H9 (cell line): ENCODE data around the gene KLK10. TPM values are rescaled to one million over a fixed set of nuclear protein-coding genes. Genes with fewer than 3 reads are reported as not detected.

Source experiments
- DNase-seq: peaks from one replicate; pipeline ENCODE4 v3.0.0-alpha.2; 2017
- H2AFZ ChIP-seq: one replicate; pipeline ENCODE4 v1.6.1; 2013; ENCODE audit warnings: mild to moderate bottlenecking, low read length, control low read depth, moderate library complexity
- H2AK5ac ChIP-seq: 2 replicates; pipeline ENCODE4 v1.6.1; 2013; ENCODE audit warnings: low read length, control low read depth, mixed read lengths; ENCODE audit not compliant: insufficient read length
- H2BK120ac ChIP-seq: one replicate; pipeline ENCODE4 v1.6.1; 2013; ENCODE audit warnings: low read depth, mild to moderate bottlenecking, low read length, control low read depth, inconsistent platforms; ENCODE audit not compliant: poor library complexity, severe bottlenecking
- H2BK12ac ChIP-seq: 2 replicates; pipeline ENCODE4 v1.6.1; 2013; ENCODE audit warnings: low read length, control low read depth, mixed read lengths, low read depth; ENCODE audit not compliant: insufficient read length
- H2BK15ac ChIP-seq: 2 replicates; pipeline ENCODE4 v1.6.1; 2013; ENCODE audit warnings: low read depth, low read length, control low read depth
- H2BK20ac ChIP-seq: one replicate; pipeline ENCODE4 v1.6.1; 2013; ENCODE audit warnings: low read depth, mild to moderate bottlenecking, low read length, control low read depth, inconsistent platforms; ENCODE audit not compliant: poor library complexity, severe bottlenecking
- H2BK5ac ChIP-seq: 2 replicates; pipeline ENCODE4 v1.6.1; 2013; ENCODE audit warnings: low read length, control low read depth, mixed read lengths; ENCODE audit not compliant: insufficient read length
- H3K14ac ChIP-seq: 2 replicates; pipeline ENCODE4 v1.6.1; 2013; ENCODE audit warnings: low read length, control low read depth; ENCODE audit not compliant: insufficient read depth
- H3K18ac ChIP-seq: 2 replicates; pipeline ENCODE4 v1.6.1; 2013; ENCODE audit warnings: low read depth, mild to moderate bottlenecking, mixed read lengths, low read length, control low read depth; ENCODE audit not compliant: insufficient read length
- H3K23ac ChIP-seq: 2 replicates; pipeline ENCODE4 v1.6.1; 2013; ENCODE audit warnings: low read length, control low read depth, mixed read lengths, low read depth; ENCODE audit not compliant: insufficient read length
- H3K23me2 ChIP-seq: 2 replicates; pipeline ENCODE4 v1.6.1; 2013; ENCODE audit warnings: low read depth, mild to moderate bottlenecking, mixed read lengths, low read length, control low read depth; ENCODE audit not compliant: insufficient read length, poor library complexity, severe bottlenecking
- H3K27ac ChIP-seq: 2 replicates; pipeline ENCODE4 v1.5.1; 2013; ENCODE audit warnings: low read length, control low read depth, mixed read lengths, low read depth; ENCODE audit not compliant: insufficient read length
- H3K27me3 ChIP-seq: 2 replicates; pipeline ENCODE4 v1.6.1; 2013; ENCODE audit warnings: low read length, control low read depth, inconsistent platforms; ENCODE audit not compliant: insufficient read depth
- H3K4ac ChIP-seq: 2 replicates; pipeline ENCODE4 v1.6.1; 2013; ENCODE audit warnings: low read depth, mild to moderate bottlenecking, control low read depth, inconsistent platforms, low read length, moderate library complexity
- H3K4me1 ChIP-seq: 2 replicates; pipeline ENCODE4 v1.6.1; 2013; ENCODE audit warnings: low read length, control low read depth, inconsistent platforms; ENCODE audit not compliant: insufficient read depth
- H3K4me2 ChIP-seq: 2 replicates; pipeline ENCODE4 v1.6.1; 2013; ENCODE audit warnings: low read length, control low read depth, mixed read lengths; ENCODE audit not compliant: insufficient read length, insufficient read depth
- H3K56ac ChIP-seq: 2 replicates; pipeline ENCODE4 v1.6.1; 2013; ENCODE audit warnings: low read depth, mild to moderate bottlenecking, mixed read lengths, low read length, control low read depth; ENCODE audit not compliant: insufficient read length
- H3K79me1 ChIP-seq: 2 replicates; pipeline ENCODE4 v1.6.1; 2013; ENCODE audit warnings: low read depth, mild to moderate bottlenecking, moderate library complexity, low read length, control low read depth, inconsistent platforms; ENCODE audit not compliant: insufficient read depth, poor library complexity, severe bottlenecking
- H3K79me2 ChIP-seq: 2 replicates; pipeline ENCODE4 v1.6.1; 2013; ENCODE audit warnings: low read length, control low read depth, inconsistent platforms; ENCODE audit not compliant: insufficient read depth
- H3K9ac ChIP-seq: 2 replicates; pipeline ENCODE4 v1.6.1; 2013; ENCODE audit warnings: low read length, control low read depth, mixed read lengths; ENCODE audit not compliant: insufficient read length; ENCODE audit errors: extremely low read depth
- H3K9me3 ChIP-seq: one replicate; pipeline ENCODE4 v1.6.1; 2013; ENCODE audit warnings: low read depth, low read length, inconsistent platforms; ENCODE audit not compliant: control insufficient read depth
- H3T11ph ChIP-seq: one replicate; pipeline ENCODE4 v1.6.1; 2013; ENCODE audit warnings: mild to moderate bottlenecking, low read length, control low read depth, inconsistent platforms
- H4K20me1 ChIP-seq: one replicate; pipeline ENCODE4 v1.6.1; 2013; ENCODE audit not compliant: control insufficient read depth, insufficient read length, insufficient read depth
- H4K5ac ChIP-seq: 2 replicates; pipeline ENCODE4 v1.6.1; 2013; ENCODE audit warnings: low read depth, mild to moderate bottlenecking, mixed read lengths, low read length, control low read depth; ENCODE audit not compliant: insufficient read length
- H4K8ac ChIP-seq: replicated peaks from 2 replicates; pipeline ENCODE4 v1.6.1; 2013; ENCODE audit warnings: low read length, control low read depth, mixed read lengths, low read depth; ENCODE audit not compliant: insufficient read length
- H4K91ac ChIP-seq: 2 replicates; pipeline ENCODE4 v1.6.1; 2013; ENCODE audit warnings: low read depth, mild to moderate bottlenecking, moderate library complexity, mixed read lengths, low read length, control low read depth; ENCODE audit not compliant: insufficient read length
- H3K27ac Mint-ChIP-seq, 3 experiments: 2 replicates in 2 of 3; 3 replicates in 1 of 3; pipeline ENCODE4 v1.8.0; 2020 to 2021; ENCODE audit warnings: mixed read lengths in 3 of 3, mild to moderate bottlenecking in 1 of 3, moderate library complexity in 1 of 3
- H3K27me3 Mint-ChIP-seq: 2 replicates; pipeline ENCODE4 v1.8.0; 2021; ENCODE audit warnings: low read depth, mild to moderate bottlenecking, moderate library complexity, mixed read lengths
- H3K36me3 Mint-ChIP-seq, 3 experiments: 2 replicates in 2 of 3; 3 replicates in 1 of 3; pipeline ENCODE4 v1.8.0; 2020 to 2021; ENCODE audit warnings: low read depth in 3 of 3, mixed read lengths in 3 of 3; ENCODE audit not compliant: insufficient read depth in 1 of 3
- H3K4me1 Mint-ChIP-seq, 2 experiments: 2 replicates each; pipeline ENCODE4 v1.8.0; 2020; ENCODE audit warnings: mixed read lengths in 2 of 2
- H3K4me3 Mint-ChIP-seq, 2 experiments: 2 replicates in 1 of 2; 3 replicates in 1 of 2; pipeline ENCODE4 v1.8.0; 2020 to 2021; ENCODE audit warnings: mild to moderate bottlenecking in 2 of 2, mixed read lengths in 2 of 2, moderate library complexity in 1 of 2
- H3K9me3 Mint-ChIP-seq, 2 experiments: 2 replicates in 1 of 2; 3 replicates in 1 of 2; pipeline ENCODE4 v1.8.0; 2020; ENCODE audit warnings: mild to moderate bottlenecking in 2 of 2, mixed read lengths in 2 of 2, moderate library complexity in 1 of 2
- CTCF ChIP-seq: fragments of 200-600 bp; sonication (generic); conservative IDR thresholded peaks from 3 replicates; pipeline ENCODE4 v1.8.0; 2021; ENCODE audit warnings: antibody characterized with exemption, mild to moderate bottlenecking
- WGBS: extraction: QIAGEN DNeasy Blood & Tissue Kit; methylation state at CpG from one replicate; pipeline ENCODE4 v1.1.7; 2013; ENCODE audit warnings: missing lambda C conversion rate, low lambda C conversion rate, mixed read lengths; ENCODE audit not compliant: insufficient read length; ENCODE audit errors: extremely low coverage; 5-methylcytosine and 5-hydroxymethylcytosine counted together
- total RNA-seq: library from RNA; stranded (reverse); gene quantifications from 2 replicates; pipeline ENCODE4 v1.2.1, GENCODE V29; 2021

Gene KLK10
- total RNA-seq, 1 experiment from 2014 or later, result 1.3 TPM

GRCh38 chr19:51003316-51003715, 16.2 kb downstream of the KLK10 start:
- no peak overlapping the region for H2AFZ ChIP-seq
- H3K14ac ChIP-seq, result no peak overlapping the region
- no peak overlapping the region for H3T11ph ChIP-seq
- no peaks in the 10 kb centered on the region for H3K9me3 ChIP-seq
- H3K79me2 ChIP-seq, result no peaks in the 10 kb centered on the region
- 0 out of 2 replicates have a peak, but pooled peaks cover 4% of the 10 kb centered on the region for H3K4me1 ChIP-seq
- no peak overlapping the region for H2BK5ac ChIP-seq
- peaks cover 6% of the 10 kb centered on the region for H3K23me2 ChIP-seq
- no peaks in the 10 kb centered on the region for H3K36me3 Mint-ChIP-seq
- H3K27ac ChIP-seq, result no peak overlapping the region
- WGBS, result no CpG with 5 or more reads among the region's 7 CpGs
- H4K20me1 ChIP-seq, result no peaks in the 10 kb centered on the region
- no peak overlapping the region for H2BK15ac ChIP-seq
- no peak overlapping the region for H3K4me3 Mint-ChIP-seq
- no peaks in the 10 kb centered on the region for H3K27me3 ChIP-seq
- H4K5ac ChIP-seq, result no peak overlapping the region
- H4K8ac ChIP-seq, result no peak overlapping the region
- no peak overlapping the region for H3K9ac ChIP-seq
- H3K27me3 Mint-ChIP-seq, result peaks cover 38% of the 10 kb centered on the region
- no peak overlapping the region for H3K56ac ChIP-seq
- DNase-seq, result no peak
- H2AK5ac ChIP-seq, result no peak overlapping the region
- no peaks in the 10 kb centered on the region for H3K79me1 ChIP-seq
- H3K23ac ChIP-seq, result no peak overlapping the region
- H3K4me2 ChIP-seq, result no peak overlapping the region
- H3K4ac ChIP-seq, result no peak overlapping the region
- no peaks in the 10 kb centered on the region for H3K9me3 Mint-ChIP-seq
- H2BK20ac ChIP-seq, result no peak overlapping the region
- no peak overlapping the region for H3K18ac ChIP-seq
- H2BK12ac ChIP-seq, result no peak overlapping the region
- no peak for TF ChIP-seq CTCF
- H4K91ac ChIP-seq, result peak overlapping the region; percentile 32
- no peak overlapping the region for H3K27ac Mint-ChIP-seq
- H3K4me1 Mint-ChIP-seq, result peaks cover 22 to 28% of the 10 kb centered on the region in 2 experiments
- H2BK120ac ChIP-seq, result no peak overlapping the region
